K562 (cell line): Measurements from ENCODE around the gene CLCN6. TPM values are rescaled to one million over a fixed set of nuclear protein-coding genes. Genes with fewer than 3 reads are reported as not detected.
A peak's percentile ranks its signal among the peaks of the same experiment; 100 is the strongest.

ENCODE experiments used
- DNMT1 ChIP-seq: fragments of 450-650 bp; IDR thresholded peaks from 2 replicates; pipeline ENCODE4 v1.6.1; 2016; ENCODE audit warnings: antibody characterized with exemption, mild to moderate bottlenecking
- E4F1 ChIP-seq: fragments of 250-450 bp; sonication (Bioruptor Pico); IDR thresholded peaks from 2 replicates; pipeline ENCODE4 v1.5.0; 2021; ENCODE audit warnings: mild to moderate bottlenecking, borderline replicate concordance
- KDM1A ChIP-seq, 2 experiments: fragments of 450-650 bp; IDR thresholded peaks; 2 replicates each; pipeline ENCODE4 v1.6.1; 2016; ENCODE audit warnings: mild to moderate bottlenecking in 2 of 2
- NFIX ChIP-seq: fragments of 250-450 bp; sonication (Bioruptor Pico); IDR thresholded peaks from 2 replicates; pipeline ENCODE4 v1.4.0; 2020; ENCODE audit warnings: low read depth, mild to moderate bottlenecking, moderate library complexity
- PYGO2 ChIP-seq: fragments of 450-650 bp; IDR thresholded peaks from 2 replicates; pipeline ENCODE4 v1.6.1; 2016; ENCODE audit warnings: mild to moderate bottlenecking, missing genetic modification characterization, moderate library complexity, missing compliant biosample characterization
- TCFL5 ChIP-seq: fragments of 250-450 bp; sonication (Bioruptor Pico); conservative IDR thresholded peaks from 2 replicates; pipeline ENCODE4 v1.6.1; 2021; ENCODE audit warnings: mild to moderate bottlenecking, moderate library complexity, matching md5 sums
- ZBTB34 ChIP-seq: fragments of 250-450 bp; sonication (Bioruptor Pico); IDR thresholded peaks from 2 replicates; pipeline ENCODE4 v1.8.0; 2021; ENCODE audit warnings: mild to moderate bottlenecking, moderate library complexity
- ZNF780A ChIP-seq: fragments of 250-450 bp; sonication (Bioruptor Pico); IDR thresholded peaks from 2 replicates; pipeline ENCODE4 v1.5.0; 2021; ENCODE audit warnings: mild to moderate bottlenecking
- polyA plus RNA-seq, 8 experiments: library from polyadenylated mRNA; depleted of rRNA in 4 of 8; stranded (reverse) in 5 of 8; unstranded in 3 of 8; fragments of >200 nt; fragmentation: Nextera tagmentation in 2 of 8; fragmentation: Illumina TruSeq in 1 of 8; extraction: Ambion mirVana in 2 of 8; extraction: Trizol in 1 of 8; gene quantifications; 2 replicates each; pipeline versions ENCODE4 v1.2.1 to v1.2.3, GENCODE V29; 2011 to 2014; ENCODE audit warnings: inconsistent platforms in 1 of 8, missing spikeins in 1 of 8
- total RNA-seq, 7 experiments: library from RNA; depleted of rRNA in 6 of 7; stranded (reverse); fragments of >200 nt in 6 of 7; fragmentation: Illumina TruSeq in 2 of 7; extraction: Trizol in 2 of 7; gene quantifications; 2 replicates each; pipeline versions ENCODE4 v1.2.1 to v1.2.3, GENCODE V29; 2011 to 2021; ENCODE audit warnings: low replicate concordance in 1 of 7
- TF ChIP-seq, protein P1 (sequence below): fragments of 150-350 bp; IDR thresholded peaks from 2 replicates; pipeline ENCODE4 v1.6.1; 2014; ENCODE audit warnings: low read depth, mild to moderate bottlenecking, low read length, borderline replicate concordance
- TF ChIP-seq, protein P2 (sequence below): sonication (generic); formaldehyde crosslinking; IDR thresholded peaks from 2 replicates; pipeline ENCODE4 v1.8.0; 2023; ENCODE audit warnings: missing genetic modification reagents, mild to moderate bottlenecking, borderline replicate concordance

Gene CLCN6
- total and polyA plus RNA-seq, 9 of the 15 experiments (the other 6 are each of a cell fraction or from before 2014, with no cell fraction given): 2.0 to 21.8 (median 13.6) TPM

DNA sequence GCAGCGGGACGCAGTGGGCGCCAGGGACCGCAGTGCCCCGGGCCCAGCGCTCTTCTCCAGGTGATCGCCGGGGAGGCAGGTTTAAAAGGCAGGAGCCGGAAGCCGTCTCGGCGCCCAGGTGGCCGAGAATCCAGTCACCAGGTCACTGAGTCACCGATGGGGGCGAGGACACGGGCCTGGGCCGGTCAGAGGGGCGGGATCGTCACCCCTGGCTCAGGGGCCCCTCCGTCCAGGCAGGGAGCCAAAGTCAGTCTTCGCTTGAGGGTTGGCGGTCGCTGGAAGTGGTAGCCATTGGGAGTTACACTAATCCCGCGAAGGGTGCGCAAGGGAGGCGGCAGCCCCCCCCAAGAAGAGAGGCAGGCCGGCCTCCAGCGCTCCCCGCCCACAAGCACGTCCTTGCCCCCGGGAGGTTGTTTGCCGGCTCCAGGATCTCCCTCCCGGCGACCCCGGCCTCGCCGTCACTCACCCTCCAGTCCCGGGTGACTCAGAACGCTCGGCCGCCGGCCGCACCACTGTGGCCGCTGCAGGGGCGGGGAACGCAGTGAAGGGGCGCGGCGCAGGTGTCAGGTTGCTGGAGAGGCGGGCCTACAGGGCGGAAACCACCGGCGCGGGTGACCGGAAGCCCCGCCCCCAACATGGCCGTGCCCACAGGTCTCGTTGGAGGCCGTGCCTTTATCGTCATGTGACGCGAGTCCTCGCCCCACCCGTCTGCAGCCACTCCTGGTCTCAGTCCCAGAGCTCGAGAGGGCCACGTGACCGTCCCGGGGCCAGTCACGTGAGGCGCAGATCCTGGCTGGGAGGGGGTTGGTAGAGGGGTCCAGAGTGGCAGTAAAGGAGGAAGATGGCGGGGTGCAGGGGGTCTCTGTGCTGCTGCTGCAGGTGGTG, at the start of gene CLCN6, which contains the start of gene MTHFR (continued):
- TF ChIP-seq E4F1 (CRISPR knock-in tag) (no peak), ZNF780A (no peak), KDM1A (IDR thresholded peaks at IDR 0.05) (no peak), NFIX (CRISPR knock-in tag) (no peak), TCFL5 (no peak), PYGO2 (no peak), ZBTB34 (CRISPR knock-in tag) (no peak), DNMT1 (0 out of 2 replicates have a peak, but pooled peaks have one; percentile 55)
- TF ChIP-seq, protein P1, sequence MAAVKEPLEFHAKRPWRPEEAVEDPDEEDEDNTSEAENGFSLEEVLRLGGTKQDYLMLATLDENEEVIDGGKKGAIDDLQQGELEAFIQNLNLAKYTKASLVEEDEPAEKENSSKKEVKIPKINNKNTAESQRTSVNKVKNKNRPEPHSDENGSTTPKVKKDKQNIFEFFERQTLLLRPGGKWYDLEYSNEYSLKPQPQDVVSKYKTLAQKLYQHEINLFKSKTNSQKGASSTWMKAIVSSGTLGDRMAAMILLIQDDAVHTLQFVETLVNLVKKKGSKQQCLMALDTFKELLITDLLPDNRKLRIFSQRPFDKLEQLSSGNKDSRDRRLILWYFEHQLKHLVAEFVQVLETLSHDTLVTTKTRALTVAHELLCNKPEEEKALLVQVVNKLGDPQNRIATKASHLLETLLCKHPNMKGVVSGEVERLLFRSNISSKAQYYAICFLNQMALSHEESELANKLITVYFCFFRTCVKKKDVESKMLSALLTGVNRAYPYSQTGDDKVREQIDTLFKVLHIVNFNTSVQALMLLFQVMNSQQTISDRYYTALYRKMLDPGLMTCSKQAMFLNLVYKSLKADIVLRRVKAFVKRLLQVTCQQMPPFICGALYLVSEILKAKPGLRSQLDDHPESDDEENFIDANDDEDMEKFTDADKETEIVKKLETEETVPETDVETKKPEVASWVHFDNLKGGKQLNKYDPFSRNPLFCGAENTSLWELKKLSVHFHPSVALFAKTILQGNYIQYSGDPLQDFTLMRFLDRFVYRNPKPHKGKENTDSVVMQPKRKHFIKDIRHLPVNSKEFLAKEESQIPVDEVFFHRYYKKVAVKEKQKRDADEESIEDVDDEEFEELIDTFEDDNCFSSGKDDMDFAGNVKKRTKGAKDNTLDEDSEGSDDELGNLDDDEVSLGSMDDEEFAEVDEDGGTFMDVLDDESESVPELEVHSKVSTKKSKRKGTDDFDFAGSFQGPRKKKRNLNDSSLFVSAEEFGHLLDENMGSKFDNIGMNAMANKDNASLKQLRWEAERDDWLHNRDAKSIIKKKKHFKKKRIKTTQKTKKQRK: no peak
- TF ChIP-seq, protein P2, sequence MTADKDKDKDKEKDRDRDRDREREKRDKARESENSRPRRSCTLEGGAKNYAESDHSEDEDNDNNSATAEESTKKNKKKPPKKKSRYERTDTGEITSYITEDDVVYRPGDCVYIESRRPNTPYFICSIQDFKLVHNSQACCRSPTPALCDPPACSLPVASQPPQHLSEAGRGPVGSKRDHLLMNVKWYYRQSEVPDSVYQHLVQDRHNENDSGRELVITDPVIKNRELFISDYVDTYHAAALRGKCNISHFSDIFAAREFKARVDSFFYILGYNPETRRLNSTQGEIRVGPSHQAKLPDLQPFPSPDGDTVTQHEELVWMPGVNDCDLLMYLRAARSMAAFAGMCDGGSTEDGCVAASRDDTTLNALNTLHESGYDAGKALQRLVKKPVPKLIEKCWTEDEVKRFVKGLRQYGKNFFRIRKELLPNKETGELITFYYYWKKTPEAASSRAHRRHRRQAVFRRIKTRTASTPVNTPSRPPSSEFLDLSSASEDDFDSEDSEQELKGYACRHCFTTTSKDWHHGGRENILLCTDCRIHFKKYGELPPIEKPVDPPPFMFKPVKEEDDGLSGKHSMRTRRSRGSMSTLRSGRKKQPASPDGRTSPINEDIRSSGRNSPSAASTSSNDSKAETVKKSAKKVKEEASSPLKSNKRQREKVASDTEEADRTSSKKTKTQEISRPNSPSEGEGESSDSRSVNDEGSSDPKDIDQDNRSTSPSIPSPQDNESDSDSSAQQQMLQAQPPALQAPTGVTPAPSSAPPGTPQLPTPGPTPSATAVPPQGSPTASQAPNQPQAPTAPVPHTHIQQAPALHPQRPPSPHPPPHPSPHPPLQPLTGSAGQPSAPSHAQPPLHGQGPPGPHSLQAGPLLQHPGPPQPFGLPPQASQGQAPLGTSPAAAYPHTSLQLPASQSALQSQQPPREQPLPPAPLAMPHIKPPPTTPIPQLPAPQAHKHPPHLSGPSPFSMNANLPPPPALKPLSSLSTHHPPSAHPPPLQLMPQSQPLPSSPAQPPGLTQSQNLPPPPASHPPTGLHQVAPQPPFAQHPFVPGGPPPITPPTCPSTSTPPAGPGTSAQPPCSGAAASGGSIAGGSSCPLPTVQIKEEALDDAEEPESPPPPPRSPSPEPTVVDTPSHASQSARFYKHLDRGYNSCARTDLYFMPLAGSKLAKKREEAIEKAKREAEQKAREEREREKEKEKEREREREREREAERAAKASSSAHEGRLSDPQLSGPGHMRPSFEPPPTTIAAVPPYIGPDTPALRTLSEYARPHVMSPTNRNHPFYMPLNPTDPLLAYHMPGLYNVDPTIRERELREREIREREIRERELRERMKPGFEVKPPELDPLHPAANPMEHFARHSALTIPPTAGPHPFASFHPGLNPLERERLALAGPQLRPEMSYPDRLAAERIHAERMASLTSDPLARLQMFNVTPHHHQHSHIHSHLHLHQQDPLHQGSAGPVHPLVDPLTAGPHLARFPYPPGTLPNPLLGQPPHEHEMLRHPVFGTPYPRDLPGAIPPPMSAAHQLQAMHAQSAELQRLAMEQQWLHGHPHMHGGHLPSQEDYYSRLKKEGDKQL (CRISPR knock-in tag): no peak
